ENCODE data around the gene MYADML2.

GRCh38 chr17:81913394-81914102 lies 33.5 kb downstream of the MYADML2 start:
- TF ChIP-seq POLR2A (IDR thresholded peaks at IDR 0.05; ENCODE audit: low read length) (no peak), GATA1 (IDR thresholded peaks at IDR 0.05; ENCODE audit: low read depth, low read length) (no peak)

All from erythroblast (primary cell).